Right lobe of liver (tissue), 6 donors: ENCODE data around the gene GOSR2. TPM values are rescaled to one million over a fixed set of nuclear protein-coding genes. Genes with fewer than 3 reads are reported as not detected.
"Not testable (repeated sequence)": the region's sequence is repeated elsewhere in the genome, so short reads cannot be mapped to it uniquely, and the experiment has no call there.

Experiments
- ATAC-seq, 4 donors: fragments of 200-7000 bp; cut with Tn5 transposase; one replicate each; pipeline ENCODE4 v1.9.1; 2020; ENCODE audit warnings: mild to moderate bottlenecking in 4 of 4, moderate library complexity in 4 of 4
- DNase-seq, 3 donors: peaks; one replicate each; pipeline ENCODE4 v3.0.0-alpha.2; 2020
- H3K27ac ChIP-seq, 3 donors: fragments of 200-600 bp; one replicate each; pipeline ENCODE4 v1.8.0; 2022
- H3K27me3 ChIP-seq, 2 donors: fragments of 200-600 bp; one replicate each; pipeline ENCODE4 v1.8.0; 2022
- H3K36me3 ChIP-seq, 4 donors: fragments of 200-600 bp; sonication (generic) in 1 of 4; one replicate each; pipeline versions ENCODE4 v1.5.1 to v1.8.0; 2017 to 2022; ENCODE audit warnings: control low read depth in 1 of 4
- H3K4me1 ChIP-seq, 4 donors: fragments of 200-600 bp; sonication (generic) in 1 of 4; one replicate each; pipeline versions ENCODE4 v1.5.1 to v1.8.0; 2017 to 2022; ENCODE audit warnings: control low read depth in 1 of 4
- H3K4me3 ChIP-seq, 3 donors: fragments of 200-600 bp; one replicate each; pipeline ENCODE4 v1.8.0; 2022
- H3K9me3 ChIP-seq, 4 donors: fragments of 200-600 bp; sonication (generic) in 1 of 4; one replicate each; pipeline versions ENCODE4 v1.5.1 to v1.8.0; 2017 to 2022; ENCODE audit warnings: control low read depth in 1 of 4
- POLR2A ChIP-seq: fragments of 450-650 bp; IDR thresholded peaks from one replicate; pipeline ENCODE4 v1.6.1; 2017; ENCODE audit warnings: antibody characterized with exemption, mild to moderate bottlenecking
- whole genome bisulfite sequencing: methylation state at CpG from one replicate; pipeline ENCODE4 v1.1.6; 2018; ENCODE audit warnings: low coverage, low lambda C conversion rate; ENCODE audit not compliant: insufficient coverage; ENCODE audit errors: missing lambda C conversion rate; 5-methylcytosine and 5-hydroxymethylcytosine counted together
- intact Hi-C, 2 donors: fragments of 100-400 bp; cut with DNase I; formaldehyde crosslinking; loops; one replicate each; pipeline versions ENCODE4 v1.11.2 to v1.14.1; 2022
- total RNA-seq, 6 experiments: library from RNA; depleted of rRNA in 2 of 6; stranded (reverse); fragments of >200 nt in 2 of 6; fragmentation: NEBNext Ultra II Directional in 3 of 6; extraction: Animal tissue kit (Norgen Biotek cat#: 25700) in 3 of 6; gene quantifications; one replicate each; pipeline versions ENCODE4 v1.1.0 to v1.2.4, GENCODE V29; 2016 to 2023
- TF ChIP-seq, protein P1 (sequence below), 4 donors: fragments of 200-600 bp in 3 of 4; fragments of 450-650 bp in 1 of 4; IDR thresholded peaks; one replicate each; pipeline versions ENCODE4 v1.5.1 to v1.8.0; 2016 to 2022; ENCODE audit warnings: antibody characterized with exemption in 4 of 4, mild to moderate bottlenecking in 2 of 4
- donor health status: DM: no; HTN: yes; CAD: no.
- donor health status: DM: no; HTN: no; CAD: no.
- donor health status: DM: no; HTN: no; CAD: no.
- donor health status: DM: no; HTN: yes; CAD: no.
- donor health status: DM: no; HTN: yes; CAD: no.

The GOSR2 gene
- total RNA-seq, 6 experiments from 2014 or later, result 22.9 to 44.1 (median 33.3) TPM

DNA sequence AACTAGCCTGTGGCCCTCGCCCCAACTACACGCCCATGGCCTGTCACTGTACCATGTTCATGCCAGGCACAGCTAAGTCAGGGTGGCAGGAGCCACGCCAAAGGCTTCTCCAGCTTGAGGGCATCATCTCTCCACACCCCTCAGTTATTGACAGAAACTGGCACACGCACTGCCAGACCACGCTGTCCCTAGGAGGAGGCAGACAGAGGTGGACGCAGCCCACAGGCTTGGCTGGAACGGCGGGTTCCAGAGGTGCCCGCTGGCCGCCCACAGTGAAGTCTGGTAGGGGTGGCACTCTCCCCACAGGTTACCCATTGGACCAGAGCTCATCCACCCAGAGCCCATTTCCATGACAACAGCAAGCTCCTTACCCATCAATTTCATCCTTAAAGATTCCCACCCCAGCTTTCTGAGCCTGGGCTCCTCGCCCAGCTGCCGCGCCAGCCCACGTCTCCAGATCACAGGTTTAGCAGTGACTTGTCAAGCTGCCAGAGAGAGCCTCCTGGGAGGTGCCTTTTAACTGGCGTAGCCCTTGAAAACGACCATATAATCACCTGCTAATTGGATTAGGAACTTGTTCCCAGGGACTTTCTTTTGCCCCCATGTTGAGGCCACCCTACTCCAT, 28.1 kb downstream of the GOSR2 start:
- H3K4me1 ChIP-seq, result no peaks in the 10 kb centered on the region
- H3K4me3 ChIP-seq, result no peak overlapping the region
- no peak for TF ChIP-seq POLR2A
- TF ChIP-seq, protein P1, sequence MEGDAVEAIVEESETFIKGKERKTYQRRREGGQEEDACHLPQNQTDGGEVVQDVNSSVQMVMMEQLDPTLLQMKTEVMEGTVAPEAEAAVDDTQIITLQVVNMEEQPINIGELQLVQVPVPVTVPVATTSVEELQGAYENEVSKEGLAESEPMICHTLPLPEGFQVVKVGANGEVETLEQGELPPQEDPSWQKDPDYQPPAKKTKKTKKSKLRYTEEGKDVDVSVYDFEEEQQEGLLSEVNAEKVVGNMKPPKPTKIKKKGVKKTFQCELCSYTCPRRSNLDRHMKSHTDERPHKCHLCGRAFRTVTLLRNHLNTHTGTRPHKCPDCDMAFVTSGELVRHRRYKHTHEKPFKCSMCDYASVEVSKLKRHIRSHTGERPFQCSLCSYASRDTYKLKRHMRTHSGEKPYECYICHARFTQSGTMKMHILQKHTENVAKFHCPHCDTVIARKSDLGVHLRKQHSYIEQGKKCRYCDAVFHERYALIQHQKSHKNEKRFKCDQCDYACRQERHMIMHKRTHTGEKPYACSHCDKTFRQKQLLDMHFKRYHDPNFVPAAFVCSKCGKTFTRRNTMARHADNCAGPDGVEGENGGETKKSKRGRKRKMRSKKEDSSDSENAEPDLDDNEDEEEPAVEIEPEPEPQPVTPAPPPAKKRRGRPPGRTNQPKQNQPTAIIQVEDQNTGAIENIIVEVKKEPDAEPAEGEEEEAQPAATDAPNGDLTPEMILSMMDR (IDR thresholded peaks at IDR 0.05), result no peak
- intact Hi-C loops, result no loop called here
- no peaks in the 10 kb centered on the region for H3K9me3 ChIP-seq
- no peak for DNase-seq
- no peaks in the 10 kb centered on the region for H3K36me3 ChIP-seq
- peak in 2 of 4 donors; percentile 17 to 44 for ATAC-seq
- 28% methylated on average over 3 of the region's 16 CpGs for WGBS
- no peaks in the 10 kb centered on the region for H3K27me3 ChIP-seq
- H3K27ac ChIP-seq, result no peak overlapping the region

GRCh38 chr17:46951706-46952105, 28.7 kb downstream of the GOSR2 start:
- TF ChIP-seq, protein P1 (IDR thresholded peaks at IDR 0.05), result no peak
- no peak for TF ChIP-seq POLR2A
- Histone ChIP-seq H3K4me1 (no peaks in the 10 kb centered on the region), H3K9me3 (no peaks in the 10 kb centered on the region), H3K27me3 (no peaks in the 10 kb centered on the region), H3K4me3 (no peak overlapping the region), H3K36me3 (no peaks in the 10 kb centered on the region), H3K27ac (no peak overlapping the region)
- WGBS, result 25% methylated on average over 5 of the region's 5 CpGs
- ATAC-seq (no peak), DNase-seq (no peak)
- intact Hi-C loops, result no loop called here

GRCh38 chr17:46952115-46952514, 29.2 kb downstream of the GOSR2 start:
- Histone ChIP-seq H3K4me1 (no peaks in the 10 kb centered on the region), H3K27me3 (no peaks in the 10 kb centered on the region), H3K4me3 (no peak overlapping the region), H3K27ac (no peak overlapping the region), H3K36me3 (no peaks in the 10 kb centered on the region), H3K9me3 (no peaks in the 10 kb centered on the region)
- peak in 1 of 3 donors; percentile 28 for DNase-seq
- intact Hi-C loops, result no loop called here
- TF ChIP-seq POLR2A, result no peak
- TF ChIP-seq, protein P1 (IDR thresholded peaks at IDR 0.05), result no peak
- 70% methylated on average over 4 of the region's 9 CpGs for WGBS
- no peak for ATAC-seq

- H3K4me3 ChIP-seq, H3K36me3 ChIP-seq, H3K4me1 ChIP-seq, H3K27me3 ChIP-seq, H3K9me3 ChIP-seq, H3K27ac ChIP-seq, intact Hi-C loops, ATAC-seq, DNase-seq: not testable (repeated sequence)
- WGBS, result 79% methylated on average over 2 of the region's 4 CpGs
Measured at GRCh38 chr17:46953191-46953590, 30.2 kb downstream of the GOSR2 start.

GRCh38 chr17:46958041-46958591, 35.2 kb downstream of the GOSR2 start:
- no peak overlapping the region for H3K27ac ChIP-seq
- WGBS, result 68% methylated on average over 5 of the region's 8 CpGs
- H3K27me3 ChIP-seq, result no peaks in the 10 kb centered on the region
- H3K4me1 ChIP-seq, result no peaks in the 10 kb centered on the region
- TF ChIP-seq POLR2A, result no peak
- TF ChIP-seq, protein P1 (IDR thresholded peaks at IDR 0.05), result no peak
- ATAC-seq, result no peak
- no peaks in the 10 kb centered on the region for H3K36me3 ChIP-seq
- H3K4me3 ChIP-seq, result no peak overlapping the region
- DNase-seq, result peak in 1 of 3 donors; percentile 10
- intact Hi-C loops, result no loop called here
- no peaks in the 10 kb centered on the region for H3K9me3 ChIP-seq
